NOMO-1 (cell line): Measurements from ENCODE around the gene TSPAN12.
"Not testable (repeated sequence)": the region's sequence is repeated elsewhere in the genome, so short reads cannot be mapped to it uniquely, and the experiment has no call there.

Experiments
- DNase-seq, 2 experiments: peaks; one replicate each; lab custom pipeline; 2025; ENCODE audit not compliant: unreplicated experiment in 2 of 2; lab: John Stamatoyannopoulos, UW

TSPAN12 gene

DNA sequence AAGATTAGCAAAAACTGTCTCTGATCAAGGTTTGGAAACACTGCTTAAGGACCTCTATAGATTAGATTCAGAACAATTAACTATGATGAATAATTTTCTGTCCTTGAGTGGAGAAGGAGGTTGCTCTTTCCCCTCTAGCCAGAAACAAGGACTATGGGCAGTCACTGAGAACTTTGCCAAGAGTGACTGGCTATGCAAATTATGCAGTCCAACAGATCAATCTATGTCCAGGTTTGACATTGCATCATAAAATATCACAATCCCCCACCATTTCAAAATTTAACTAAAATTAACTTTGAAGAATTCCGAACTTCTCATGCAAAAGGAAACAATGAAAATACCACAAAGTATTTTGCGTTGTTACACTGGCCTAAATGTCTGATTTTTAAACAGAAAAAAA is 50.6 kb downstream of the TSPAN12 start:
- no peak for DNase-seq

DNA sequence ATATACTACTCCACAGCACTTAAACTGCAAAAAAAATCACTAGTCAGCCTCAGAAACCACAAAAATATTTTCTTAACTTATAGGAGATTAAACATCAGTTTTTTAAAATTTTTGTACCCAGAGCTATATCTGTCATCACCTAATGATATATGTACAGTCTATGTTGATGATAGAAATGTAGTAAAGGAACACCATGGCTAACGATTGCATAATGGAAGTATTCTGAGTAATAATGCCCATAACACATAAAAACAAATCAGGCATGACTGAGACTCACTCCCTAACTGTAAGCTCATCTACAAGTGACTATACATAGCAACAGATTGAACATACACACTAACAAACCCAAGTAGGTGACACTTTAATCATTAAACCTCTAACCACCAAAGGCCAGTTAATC is 51.3 kb downstream of the TSPAN12 start:
- no peak for DNase-seq

DNA sequence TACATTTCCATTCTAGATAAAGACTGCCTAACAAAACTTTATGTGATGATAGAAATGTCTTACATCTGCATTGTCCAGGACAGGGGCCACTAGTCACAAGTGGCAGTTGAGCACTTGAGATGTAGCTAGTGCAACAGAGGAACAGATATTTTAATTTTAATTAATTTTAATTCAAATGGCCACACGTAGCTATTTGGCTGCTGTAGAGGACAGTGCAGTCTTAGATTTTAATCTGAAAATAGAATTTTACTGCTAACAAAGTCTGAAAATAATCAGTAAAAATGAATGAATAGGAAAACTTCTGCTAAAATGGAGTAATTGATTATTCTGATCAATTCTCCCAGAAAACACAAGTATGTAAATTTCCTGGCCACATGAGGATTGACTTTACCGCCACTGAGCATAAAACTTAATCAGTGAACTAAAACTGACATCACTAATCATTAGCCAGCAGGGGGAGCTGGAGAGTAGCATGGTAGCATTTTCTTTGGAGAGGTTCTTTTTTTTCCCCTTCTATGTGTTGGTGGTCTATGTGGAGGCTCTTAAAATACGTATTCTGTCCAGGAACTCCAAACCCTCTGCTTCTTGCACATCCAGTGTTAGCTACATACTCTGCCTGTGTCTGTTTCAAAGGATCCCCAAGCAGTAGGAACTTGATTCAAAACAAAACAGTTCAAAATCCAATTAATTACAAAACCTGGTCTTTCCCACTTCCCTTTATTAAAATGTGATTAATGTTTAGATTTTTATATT is 52.1 kb downstream of the TSPAN12 start:
- DNase-seq, result peak in 1 of 2 experiments; percentile 20

DNA sequence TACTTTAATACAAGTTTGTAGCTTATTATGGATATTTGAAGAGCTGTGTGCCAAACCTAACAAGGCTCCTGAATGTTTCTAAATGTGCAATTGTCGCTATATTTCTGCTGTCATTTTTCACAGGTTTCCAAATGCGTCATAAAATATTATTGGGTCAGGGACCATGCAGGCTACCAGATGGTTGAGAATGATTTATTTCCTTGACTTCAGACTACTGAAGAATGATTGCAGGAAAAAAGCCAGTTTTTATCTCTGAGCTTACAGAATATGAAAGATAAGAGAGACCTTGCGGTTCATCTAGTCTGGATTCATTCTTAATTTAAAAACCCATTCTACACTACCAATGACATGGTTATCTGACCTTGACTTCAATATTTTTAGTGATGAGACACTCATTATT is 55.2 kb downstream of the TSPAN12 start:
- DNase-seq, result no peak

DNA sequence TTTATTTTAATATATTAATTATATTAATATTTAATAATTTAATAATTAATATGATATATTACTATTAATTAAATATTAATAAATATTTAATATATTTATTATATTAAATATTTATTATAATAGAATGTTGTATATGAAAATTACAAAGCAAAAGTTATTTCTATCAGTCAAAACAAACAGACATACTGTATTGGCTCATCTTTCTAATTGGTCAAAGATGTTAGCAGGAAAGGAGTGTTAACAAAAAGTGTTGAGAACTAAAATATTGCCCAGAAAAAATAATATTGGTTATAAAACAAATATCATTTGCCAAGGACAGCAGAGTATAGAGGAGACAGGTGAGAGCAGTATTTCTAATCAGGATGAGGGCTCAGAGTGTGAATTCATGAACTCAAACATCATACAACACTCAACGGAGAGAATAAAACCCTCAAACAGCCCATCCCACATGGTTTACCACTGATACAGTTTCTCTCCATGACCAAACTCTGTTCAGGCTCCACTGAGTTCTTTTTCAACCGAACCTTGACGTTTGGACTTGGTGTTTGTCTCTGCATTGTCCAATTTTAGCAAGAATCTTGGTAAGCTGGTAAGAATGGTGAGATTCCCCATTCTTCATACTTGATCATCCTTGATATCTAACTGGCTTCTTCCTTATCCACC is 58.0 kb downstream of the TSPAN12 start:
- DNase-seq, result no peak

DNA sequence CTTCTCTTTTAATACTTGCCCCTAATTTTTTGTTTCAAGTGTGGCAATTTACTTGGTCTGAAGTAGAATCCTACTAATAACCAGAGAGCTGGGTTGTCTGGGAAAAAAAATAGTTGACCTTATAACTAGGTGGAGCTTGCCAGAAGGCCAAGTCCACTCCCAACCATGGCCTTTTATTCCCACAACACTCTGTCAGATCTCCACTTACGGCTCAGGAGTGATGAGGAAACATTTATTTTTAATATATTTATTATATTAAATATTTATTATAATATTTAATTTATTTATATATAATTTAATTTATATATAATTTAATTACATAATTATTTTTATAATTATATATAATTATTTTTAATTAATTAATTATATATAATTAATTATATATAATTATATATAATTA is 58.8 kb downstream of the TSPAN12 start:
- DNase-seq, result no peak

DNA sequence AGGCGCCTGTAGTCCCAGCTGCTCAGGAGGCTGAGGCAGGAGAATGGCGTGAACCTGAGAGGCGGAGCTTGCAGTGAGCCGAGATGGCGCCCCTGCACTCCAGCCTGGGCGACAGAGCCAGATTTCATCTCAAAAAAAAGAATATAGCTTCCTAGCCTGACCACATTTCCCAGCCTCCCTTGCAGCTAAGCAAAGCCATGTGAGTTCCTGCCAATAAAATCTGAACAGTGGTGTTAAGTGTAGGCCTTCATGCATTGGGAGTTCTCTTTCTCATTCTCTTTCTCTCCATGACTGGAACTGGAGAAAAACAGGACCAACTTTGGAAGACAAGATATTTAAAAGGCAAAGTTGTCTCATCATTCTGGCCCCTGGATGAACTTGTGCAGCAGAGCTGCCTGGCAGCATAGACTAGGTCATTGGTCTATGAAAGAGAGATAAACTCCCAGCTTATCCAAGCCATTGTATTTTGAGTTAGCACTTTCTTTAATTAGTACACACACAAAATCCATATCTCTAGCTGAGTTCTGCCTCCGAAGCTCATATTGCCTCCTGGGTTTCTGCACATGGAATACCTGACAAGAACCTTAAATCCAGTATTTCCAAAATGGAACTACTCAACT is 60.8 kb downstream of the TSPAN12 start:
- DNase-seq, result no peak

DNA sequence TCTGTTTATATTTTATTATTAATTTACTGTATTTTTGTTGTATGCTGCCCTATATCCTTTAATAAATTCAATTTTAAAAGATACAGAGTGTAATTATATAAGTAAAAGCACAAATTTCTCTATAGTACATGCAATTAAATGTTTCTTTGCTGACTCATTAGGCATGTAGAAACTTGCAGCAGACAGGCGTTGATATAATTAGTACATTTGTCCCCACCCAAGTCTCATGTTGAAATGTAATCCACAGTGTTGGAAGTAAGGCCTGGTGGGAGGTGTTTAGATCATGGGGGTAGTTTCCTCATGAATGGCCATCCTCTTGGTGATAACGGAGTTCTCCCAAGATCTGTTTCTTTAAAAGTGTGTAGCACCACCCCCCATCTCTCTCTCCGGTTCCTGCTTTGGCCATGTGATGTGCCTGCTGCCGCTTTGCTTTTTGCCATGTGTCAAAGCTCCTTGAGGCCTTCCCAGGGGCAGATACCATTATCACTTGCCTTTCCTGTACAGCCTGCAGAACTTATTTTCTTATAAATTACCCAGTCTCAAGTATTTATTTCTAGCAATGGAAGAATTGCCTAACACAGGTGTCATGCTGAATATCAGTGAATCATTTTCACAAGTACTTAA is 63.7 kb downstream of the TSPAN12 start:
- DNase-seq, result no peak

DNA sequence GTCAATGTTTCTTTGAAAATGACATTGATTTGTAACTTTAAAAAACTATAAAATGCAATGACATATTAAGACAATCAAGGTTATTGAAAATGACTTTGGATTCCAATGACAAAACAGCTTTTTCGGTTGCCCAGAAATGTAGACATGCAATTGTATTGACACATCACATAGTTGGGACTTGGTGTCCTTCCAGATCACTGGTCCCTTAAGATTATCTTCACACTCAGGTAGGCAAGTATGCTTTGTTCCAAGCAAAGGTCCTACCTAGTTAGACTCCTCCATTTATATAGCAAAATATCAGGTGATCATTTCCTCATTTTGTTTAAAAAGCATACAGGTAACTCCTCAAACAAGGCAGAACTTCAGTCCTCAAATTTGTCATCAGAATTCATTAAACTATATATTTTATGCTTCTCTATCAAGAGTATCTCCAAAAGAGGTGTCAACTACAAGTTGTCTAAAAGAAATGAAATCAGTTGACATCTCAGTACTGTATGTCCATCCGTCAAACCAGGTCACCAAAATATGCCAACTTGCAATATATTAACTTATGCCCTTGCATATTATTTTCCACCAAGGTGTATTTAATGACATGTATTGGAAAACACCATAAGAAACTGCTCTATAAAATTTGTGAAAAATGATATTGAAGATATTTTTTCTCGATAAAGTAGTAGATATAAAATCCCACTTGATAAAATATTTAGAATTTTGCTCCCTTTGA is 64.6 kb downstream of the TSPAN12 start:
- no peak for DNase-seq

DNA sequence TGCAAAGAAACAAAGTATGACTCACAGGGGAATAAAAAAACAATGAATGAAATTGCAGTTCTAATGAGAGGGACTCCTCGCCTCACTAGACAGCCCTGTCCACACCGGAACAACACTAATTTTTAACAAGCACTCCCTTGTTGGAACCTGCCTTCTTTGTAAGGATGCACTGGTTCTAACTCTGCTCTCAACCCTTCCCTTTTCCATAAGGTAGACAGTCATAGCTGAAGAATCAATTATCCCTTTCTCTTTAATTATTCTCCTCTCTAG is 65.1 kb downstream of the TSPAN12 start:
- no peak for DNase-seq

DNA sequence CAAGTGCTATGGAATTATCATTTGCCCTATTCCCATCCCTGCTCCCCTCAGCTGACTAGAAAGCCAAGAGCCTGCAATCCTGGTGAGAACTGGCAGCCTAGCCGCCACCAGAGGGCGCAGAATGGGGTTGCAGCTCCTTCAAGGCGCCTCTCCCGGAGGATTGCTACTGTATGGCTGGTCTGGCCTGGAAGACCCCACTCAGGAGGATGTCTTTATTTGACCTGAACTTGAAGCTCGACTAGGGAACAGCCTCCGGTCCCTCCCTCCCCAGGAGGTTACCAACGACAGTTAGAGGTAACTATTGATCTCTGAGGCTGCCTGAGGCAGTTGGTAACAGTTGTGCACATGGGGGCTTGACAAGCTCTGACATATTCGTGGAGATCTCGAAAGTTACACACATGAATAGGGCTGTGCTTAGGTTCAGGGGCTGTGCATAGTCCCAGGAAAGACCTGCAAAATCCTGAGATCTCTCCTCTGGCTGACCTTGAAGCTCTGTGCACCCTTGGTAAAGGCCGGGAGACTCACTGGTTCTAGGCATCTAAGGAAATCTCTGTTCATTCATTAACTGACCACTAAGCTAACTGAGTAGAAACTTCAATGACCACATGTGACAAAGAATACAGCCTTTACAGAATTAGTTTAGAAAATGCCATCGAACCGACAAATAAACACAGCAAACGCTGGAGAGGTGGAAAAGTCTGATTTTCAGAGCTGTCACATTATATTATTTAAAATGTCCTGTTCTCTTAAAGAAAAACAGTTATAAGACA is 65.7 kb downstream of the TSPAN12 start:
- no peak for DNase-seq

DNA sequence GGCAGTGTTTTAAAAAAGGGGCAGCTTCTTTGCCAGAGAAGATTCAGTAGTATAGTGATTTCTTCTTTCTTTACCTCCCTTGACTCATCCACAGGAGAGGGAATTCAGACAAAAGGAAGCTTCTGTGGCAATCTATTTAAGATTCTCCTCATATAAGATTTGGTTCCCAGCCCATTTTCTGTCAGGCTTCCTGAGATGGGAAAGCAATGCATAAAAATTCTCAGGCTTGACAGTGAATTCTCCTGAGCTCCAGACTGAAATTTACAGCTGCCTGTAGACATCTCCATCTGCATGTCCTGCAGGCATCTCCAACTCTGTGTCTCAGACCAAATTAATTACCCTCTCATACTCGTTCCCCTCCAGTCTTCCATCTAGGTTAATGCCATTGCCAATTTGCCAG is 72.8 kb downstream of the TSPAN12 start:
- DNase-seq, result no peak

DNA sequence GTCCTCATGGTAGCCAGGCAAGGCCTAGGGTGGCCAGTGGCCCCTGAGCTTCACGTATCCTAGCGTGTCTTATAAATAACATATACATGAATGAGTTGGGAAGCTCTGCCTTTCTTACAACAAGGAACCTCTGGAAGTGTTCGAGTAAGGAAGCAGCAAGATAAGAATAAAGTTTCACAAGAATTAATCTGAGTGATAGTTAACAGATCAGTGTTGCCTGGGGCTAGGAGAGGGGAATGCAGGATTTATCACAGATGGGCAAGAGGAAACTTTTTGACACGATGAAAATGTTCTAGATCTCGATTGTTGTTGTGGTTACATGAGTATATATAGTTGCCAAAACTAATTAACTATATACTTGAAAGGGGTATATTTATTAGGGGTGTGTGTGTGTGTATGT is 74.2 kb downstream of the TSPAN12 start:
- DNase-seq, result no peak

DNA sequence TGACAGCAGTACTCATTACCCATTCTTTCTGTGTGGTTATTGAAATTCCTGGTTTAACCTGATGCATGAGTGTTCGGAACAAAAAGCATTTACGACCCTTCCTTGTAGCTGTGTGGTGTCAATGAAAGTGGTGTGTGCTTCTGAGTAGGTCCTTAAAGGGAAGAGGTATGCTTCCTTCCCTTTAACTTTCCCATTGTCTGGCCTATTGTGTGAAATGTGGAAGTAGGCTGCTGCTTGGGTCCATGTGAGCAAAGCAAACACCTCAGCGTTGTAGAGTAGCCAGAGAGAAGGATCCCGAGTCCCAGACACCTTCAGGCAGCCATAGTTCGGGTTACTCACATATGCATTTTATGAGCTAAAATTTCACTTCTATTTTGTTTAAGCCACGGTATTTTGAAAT is 74.7 kb downstream of the TSPAN12 start:
- no peak for DNase-seq

DNA sequence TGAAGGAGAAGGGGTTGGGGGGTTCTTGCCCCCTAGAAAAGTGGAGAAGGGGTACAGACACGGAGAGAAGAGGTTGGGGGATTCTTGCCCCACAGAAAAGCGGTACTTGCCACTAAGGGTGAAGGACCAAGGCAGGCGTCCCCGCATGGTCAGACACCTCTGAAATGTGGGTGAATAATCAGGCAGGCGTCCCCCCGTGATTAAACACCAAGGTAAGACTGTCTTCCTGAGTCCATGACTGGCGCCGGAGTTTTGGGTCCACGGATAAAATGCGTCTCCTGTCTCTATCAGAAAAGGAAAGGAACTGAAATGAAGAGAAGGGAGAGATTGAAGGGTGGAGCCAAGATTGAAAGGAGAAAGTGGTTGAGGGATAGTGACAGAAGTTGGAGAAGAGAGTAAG is 76.0 kb downstream of the TSPAN12 start:
- DNase-seq, result not testable (repeated sequence)

DNA sequence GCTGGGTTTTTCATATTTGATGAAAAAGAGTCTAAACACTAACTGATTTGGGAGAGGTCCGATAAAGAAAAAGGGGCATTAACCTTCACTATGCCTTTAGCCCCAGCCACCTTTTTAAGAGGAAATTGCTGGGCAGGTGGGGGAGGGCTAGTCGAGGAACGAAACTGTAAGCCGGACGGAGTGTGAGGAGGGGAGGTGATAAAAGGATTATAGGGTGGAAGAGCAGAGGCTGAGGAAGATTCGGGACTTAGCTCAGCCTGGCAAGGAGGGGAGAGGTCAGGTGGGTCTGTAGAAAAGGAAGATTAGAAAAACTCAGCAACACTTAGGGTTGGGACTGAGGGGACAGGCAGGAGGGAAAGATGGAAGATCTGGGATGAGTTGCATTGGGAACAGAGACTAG is 77.0 kb downstream of the TSPAN12 start:
- no peak for DNase-seq

DNA sequence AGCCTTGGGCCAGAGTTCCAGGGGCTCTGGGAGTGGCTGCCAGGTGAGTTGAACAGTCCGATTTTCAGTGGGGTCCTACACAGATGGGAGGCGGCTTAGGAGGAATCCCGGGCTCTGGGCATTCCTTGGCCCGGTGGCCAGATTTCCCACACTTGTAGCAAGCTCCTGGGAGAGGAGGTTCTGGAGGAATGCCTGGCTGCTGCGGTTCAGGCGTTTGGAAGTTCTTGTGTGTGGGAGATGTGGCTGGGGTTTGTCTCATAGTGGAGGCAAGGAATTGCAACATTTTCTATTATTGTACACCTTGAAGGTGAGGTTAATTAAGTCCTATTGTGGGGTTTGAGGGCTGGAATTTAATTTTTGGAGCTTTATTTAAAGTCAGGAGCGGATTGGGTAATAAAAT is 77.5 kb downstream of the TSPAN12 start:
- DNase-seq, result not testable (repeated sequence)

DNA sequence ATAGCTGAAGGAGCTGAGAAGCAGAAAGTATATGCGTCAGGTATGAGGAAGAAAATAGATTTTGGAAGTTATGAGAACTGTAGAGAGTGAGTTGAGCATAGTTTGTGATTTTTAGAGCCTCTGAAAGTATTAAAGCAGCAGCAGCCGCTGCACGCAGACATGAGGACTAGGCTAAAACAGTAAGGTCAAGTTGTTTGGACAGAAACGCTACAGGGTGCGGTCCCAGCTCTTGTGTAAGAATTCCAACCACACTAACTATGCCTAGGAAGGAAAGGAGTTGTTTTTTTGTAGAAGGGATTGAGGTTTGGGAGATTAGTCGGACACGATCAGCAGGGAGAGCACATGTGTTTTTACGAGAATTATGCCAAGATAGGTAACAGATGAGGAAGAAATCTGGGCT is 78.9 kb downstream of the TSPAN12 start:
- DNase-seq, result not testable (repeated sequence)

DNA sequence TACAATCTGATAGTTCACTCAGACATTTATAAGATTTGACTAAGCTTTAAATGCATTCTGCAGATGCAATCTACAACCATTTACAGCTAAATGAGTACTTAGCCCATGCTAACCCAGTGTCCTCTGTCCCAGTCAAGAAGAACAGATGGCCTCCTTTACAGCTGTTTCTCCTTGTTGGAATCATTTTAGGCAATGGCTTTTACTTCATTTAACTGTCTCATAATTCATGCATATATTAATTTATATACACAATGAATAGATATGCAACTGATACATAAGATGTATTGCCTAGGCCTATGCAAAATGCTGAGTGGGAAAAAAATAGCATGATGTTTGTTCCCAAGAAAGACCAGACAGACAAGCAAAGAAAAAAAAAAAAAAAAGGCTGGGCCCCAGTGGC is 82.2 kb downstream of the TSPAN12 start:
- no peak for DNase-seq

DNA sequence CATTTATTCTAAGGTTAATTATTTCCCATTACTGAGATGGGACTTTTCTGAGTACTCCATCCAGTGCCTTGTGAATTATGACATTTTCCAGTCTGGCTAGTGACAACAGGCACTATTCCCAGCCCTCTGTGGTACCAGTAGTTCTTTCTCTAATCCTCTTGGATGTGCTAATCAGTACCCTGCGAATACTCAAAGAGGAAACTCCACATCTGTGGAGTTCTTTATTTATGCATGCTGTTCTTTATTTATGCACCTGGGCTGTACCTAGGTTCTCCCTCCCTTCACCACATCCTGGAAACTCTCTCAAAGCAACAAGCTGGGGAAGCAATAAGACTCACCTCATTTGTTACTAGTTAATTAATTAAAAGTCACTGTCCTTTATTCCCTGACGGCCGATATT is 83.5 kb downstream of the TSPAN12 start:
- no peak for DNase-seq

DNA sequence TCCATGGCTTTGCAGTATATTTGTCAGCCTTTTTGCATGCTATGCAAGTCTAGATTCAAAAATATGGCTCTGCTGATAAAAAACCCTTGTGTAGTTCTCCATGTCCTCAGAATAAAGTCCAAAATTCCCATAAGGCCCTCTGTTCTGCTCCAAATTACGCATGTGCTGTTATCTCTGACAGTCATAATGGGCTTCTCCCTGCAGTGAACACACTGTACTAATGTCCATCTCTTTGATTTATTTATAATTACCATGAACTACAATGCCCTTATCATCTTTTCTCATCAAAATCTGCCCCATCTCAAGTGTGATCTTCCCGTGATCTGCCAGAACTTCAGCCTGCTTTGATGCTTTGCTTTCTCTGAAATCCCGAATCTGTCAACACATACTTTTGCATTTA is 87.7 kb downstream of the TSPAN12 start:
- no peak for DNase-seq
